Stimulated activated naive CD4-positive, alpha-beta T cell treated with Interleukin-2 at 50 U/mL for 16 hours (primary cell): Measurements from ENCODE around the gene INAFM1.

Experiments
- DNase-seq: peaks from one replicate; lab custom pipeline; 2025; lab: John Stamatoyannopoulos, UW

The INAFM1 gene

DNA sequence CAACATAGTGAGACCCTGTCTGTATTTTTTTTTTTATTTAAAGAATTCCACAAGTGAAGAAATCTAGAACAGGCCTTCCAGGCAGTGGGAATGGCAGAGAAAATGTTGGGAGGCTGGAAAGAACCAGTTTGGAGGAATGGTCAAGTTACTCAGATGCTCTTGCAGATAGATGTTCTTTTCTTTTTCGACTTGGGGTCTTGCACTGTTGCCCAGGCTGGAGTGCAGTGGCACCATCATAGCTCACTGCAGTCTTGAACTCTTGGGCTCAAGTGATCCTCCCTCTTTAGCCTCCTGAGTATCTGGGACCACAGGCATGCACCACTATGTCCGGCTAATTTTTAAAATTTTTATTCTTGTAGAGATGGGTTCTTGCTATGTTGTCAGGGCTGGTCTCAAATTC lies 35.6 kb downstream of the INAFM1 start:
- no peak for DNase-seq

DNA sequence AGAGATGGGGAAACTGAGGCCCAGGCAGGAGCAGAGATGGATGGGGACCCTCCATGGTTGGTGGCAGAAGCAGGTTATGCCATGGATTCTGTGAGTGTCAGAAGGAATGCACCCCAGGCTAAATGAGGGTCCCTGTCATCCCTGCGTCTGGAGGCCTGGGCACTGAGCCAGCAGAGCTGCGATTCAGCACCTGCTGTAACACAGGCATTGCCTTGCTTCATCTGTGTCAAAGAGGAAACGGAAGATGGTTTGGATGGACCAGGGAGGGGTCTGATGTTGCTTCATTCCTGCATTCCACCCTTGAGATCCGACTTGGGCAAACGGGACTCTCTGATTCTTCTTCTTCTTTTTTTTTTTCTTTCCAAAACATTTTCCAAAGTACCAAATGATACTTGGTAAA lies 36.1 kb downstream of the INAFM1 start:
- DNase-seq = no peak

DNA sequence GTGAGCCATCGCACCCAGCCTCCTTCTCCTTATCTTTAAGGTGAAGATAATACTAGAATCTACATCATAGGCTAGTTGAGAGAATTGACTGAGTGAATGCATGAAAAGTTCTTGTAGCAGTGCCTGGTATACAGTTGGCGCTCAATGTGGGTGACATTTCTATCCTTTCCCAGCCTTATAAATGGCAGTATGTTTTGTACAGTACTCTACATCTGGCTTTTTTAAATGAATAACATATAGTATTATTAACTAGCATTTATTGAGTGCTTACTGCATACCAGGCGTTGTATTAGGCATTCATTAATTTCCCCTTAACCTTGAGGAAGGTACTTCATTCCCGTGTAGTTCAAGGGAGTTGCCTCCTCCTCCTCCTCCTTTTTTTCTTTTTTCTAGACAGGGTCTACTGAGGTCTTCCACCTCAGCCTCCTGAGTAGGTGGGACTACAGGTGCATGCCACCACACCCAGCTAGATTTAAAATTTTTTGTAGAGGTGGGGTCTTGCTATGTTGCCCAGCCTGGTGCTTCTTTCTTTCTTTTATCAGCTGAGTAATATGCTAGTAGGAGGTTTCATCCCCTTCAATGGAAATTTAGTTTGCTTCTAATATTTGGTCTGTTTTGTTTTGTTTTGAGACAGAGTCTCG lies 37.8 kb downstream of the INAFM1 start:
- DNase-seq = no peak

DNA sequence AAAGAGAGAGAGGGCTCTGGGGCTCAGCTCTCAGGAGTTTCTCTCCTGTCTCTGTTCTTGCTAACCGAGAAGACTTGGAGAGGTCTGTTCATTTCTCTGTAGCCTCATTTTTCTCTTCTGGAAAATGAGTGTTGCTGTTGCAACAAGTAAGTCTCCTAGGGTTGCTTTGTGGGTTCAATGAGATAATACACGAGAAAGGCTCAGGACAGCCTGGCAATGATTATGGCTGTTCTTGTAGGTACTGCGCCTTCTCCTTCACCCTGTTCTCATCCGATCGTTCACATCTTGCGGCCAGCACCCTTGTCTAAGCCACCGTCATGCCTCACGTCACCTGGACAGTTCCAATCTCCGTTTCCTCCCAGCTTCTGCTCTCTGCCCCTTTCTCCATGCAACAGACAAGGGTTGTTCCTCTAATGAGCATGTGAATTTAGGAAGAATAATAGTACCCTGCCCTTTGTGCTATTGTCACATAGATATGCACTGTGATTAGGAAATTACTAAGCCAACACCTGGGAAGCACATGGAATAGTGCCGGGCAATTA lies 39.1 kb downstream of the INAFM1 start:
- DNase-seq = no peak

DNA sequence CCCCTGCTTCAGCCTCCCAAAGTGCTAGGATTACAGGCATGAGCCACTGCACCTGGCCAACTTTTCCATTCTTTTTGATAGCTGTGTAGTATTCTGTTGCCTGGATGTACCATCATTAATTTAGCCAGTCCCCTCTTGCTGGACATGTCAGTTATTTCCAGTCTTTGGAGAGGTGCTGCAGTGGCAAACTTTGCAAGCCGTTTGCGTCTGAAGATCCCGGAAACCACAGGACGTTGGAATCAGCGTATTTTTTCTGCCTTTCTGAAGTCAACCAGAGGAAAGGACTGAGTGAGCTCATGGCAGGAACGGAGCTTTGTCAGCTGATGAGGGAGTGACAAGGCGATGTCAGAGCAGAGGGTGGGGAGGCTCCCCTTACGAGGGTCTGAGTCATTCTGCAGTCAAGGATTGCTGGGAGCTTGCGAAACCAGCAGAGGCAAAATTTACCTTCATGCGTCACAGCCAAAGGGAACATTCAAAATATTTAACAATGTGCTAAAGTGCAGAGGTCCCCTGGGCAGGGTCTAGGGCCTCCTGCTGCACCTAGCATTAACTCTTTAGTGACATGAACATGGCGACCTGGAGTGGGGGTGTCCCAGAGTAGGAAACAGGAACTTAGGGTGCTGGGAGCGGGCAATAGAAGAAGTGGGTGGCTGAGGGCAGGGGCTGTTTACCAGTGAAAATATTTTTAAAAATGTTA lies 40.6 kb downstream of the INAFM1 start:
- no peak for DNase-seq

DNA sequence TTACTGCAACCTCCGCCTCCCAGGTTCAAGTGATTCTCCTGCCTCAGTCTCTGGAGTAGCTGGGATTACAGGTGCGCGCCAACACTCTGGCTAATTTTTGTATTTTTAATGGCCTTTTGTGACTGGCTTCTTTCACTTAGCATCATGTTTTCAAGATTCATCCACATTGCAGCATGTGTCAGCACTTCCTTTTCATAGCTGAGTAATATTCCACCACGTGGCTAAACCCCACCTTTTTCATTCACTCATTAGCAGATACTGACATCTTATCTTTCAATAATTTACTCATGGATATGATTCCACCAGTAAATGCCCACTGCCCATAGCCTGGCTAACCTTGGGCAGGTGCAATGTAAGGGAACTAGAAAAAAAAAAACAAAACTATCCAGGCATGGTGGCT lies 41.8 kb downstream of the INAFM1 start:
- no peak for DNase-seq

DNA sequence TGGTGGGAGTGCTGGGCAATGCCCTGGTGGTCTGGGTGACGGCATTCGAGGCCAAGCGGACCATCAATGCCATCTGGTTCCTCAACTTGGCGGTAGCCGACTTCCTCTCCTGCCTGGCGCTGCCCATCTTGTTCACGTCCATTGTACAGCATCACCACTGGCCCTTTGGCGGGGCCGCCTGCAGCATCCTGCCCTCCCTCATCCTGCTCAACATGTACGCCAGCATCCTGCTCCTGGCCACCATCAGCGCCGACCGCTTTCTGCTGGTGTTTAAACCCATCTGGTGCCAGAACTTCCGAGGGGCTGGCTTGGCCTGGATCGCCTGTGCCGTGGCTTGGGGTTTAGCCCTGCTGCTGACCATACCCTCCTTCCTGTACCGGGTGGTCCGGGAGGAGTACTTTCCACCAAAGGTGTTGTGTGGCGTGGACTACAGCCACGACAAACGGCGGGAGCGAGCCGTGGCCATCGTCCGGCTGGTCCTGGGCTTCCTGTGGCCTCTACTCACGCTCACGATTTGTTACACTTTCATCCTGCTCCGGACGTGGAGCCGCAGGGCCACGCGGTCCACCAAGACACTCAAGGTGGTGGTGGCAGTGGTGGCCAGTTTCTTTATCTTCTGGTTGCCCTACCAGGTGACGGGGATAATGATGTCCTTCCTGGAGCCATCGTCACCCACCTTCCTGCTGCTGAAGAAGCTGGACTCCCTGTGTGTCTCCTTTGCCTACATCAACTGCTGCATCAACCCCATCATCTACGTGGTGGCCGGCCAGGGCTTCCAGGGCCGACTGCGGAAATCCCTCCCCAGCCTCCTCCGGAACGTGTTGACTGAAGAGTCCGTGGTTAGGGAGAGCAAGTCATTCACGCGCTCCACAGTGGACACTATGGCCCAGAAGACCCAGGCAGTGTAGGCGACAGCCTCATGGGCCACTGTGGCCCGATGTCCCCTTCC lies 45.5 kb downstream of the INAFM1 start:
- no peak for DNase-seq

DNA sequence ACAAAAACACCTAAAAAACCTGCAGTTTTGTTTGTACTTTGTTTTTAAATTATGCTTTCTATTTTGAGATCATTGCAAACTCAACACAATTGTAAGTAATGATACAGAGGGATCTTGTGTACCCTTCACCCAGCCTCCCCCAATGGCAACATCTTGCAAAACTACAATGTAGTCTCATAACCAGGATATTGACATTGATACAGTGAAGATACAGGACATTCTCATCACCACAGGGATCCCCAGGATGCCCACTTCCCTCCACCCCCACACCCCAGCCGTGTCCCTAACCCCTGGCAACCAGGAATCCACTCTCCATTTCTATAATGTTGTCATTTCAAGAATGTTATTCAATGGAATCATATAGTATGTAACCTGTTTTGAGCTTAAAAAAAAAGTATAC lies 46.9 kb downstream of the INAFM1 start:
- DNase-seq = no peak

DNA sequence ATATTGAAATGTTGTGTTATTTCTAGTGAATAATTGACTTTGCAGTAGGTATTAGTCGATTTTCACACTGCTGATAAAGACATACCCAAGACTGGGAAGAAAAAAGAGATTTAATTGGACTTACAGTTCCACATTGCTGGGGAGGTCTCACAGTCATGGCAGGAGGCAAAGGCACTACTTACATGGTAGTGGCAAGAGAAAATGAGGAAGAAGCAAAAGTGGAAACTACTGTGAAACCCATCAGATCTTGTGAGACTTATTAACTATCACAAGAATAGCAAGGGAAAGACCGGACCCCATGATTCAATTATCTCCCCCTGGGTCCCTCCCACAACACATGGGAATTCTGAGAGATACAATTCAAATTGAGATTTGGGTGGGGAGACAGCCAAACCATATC lies 47.4 kb downstream of the INAFM1 start:
- no peak for DNase-seq

DNA sequence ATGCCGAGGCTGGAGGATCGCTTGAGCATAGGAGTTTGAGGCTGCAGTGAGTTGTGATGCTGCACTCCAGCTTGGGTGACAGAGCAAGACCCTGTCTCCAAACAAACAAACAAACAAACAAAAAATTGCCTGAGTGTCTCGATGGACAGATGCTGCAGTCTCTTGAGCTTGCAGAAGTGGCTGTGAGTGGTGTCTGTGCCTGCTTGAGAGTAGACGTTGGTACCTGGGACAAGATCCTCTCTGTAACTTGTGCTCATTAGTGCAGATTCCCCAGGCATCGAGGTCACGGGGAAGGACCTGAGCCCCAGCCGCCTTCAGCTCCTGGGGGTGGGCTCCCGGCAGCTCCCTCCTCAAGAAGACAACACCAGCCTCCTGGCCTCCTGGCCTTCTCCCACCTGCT lies 48.7 kb downstream of the INAFM1 start:
- DNase-seq = no peak

DNA sequence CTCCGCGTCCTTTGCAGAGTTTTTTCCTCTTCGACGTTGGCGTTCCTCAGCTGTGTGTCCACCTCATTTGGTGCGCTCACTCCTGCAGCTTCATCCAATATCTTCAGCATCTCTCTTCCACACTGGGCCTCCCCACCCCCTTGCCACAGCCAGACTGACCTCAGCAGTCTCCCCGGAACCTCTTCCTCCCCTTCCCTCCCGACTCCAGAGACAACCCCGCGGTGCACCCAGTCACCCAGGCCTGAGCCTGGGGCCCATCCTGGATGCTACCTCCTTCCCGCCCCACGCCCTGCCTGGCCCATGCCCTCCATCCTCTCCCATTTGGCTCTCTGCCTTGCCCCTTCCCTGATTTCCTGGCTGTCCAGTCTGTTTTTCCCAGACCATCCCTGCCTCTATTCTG lies 49.2 kb downstream of the INAFM1 start:
- no peak for DNase-seq

DNA sequence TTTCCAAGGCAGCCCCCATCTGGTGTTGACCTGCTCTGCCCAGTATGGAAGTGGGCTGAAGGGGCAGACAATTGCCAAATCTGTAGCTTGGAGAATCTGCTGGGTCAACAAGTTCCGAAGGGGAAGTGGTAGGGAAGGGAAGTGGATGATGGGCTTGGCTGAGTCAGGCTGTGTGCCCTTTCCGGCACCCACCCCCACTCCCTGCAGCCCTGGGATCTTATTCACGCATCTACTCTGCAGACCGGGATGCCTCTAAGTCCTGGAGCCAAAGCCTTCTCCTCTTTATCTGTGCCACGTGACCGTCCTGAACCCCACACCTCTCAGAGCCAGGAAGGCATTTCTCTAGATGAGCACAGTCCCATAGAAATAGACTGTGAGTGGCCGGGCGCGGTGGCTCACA lies 49.8 kb downstream of the INAFM1 start:
- DNase-seq = no peak
